GM23248 (cell line): Measurements from ENCODE around the gene CELSR2. TPM values are rescaled to one million over a fixed set of nuclear protein-coding genes. Genes with fewer than 3 reads are reported as not detected.

Experiments
- DNase-seq: peaks from one replicate; pipeline ENCODE4 v3.0.0-alpha.2; 2015
- H2AFZ ChIP-seq: fragments of 200-600 bp; sonication (generic); 2 replicates; pipeline ENCODE4 v1.6.1; 2016; ENCODE audit warnings: antibody characterized with exemption
- H3F3A ChIP-seq: fragments of 200-600 bp; sonication (generic); 2 replicates; pipeline ENCODE4 v1.6.1; 2016; ENCODE audit warnings: mild to moderate bottlenecking, antibody characterized with exemption, mixed run types; ENCODE audit not compliant: insufficient read depth
- H3K27ac ChIP-seq: fragments of 200-600 bp; sonication (generic); 2 replicates; pipeline ENCODE4 v1.5.1; 2016; ENCODE audit warnings: mild to moderate bottlenecking
- H3K27me3 ChIP-seq: fragments of 200-600 bp; sonication (generic); replicated peaks from 2 replicates; pipeline ENCODE4 v1.6.1; 2016; ENCODE audit warnings: mild to moderate bottlenecking; ENCODE audit not compliant: insufficient read depth
- H3K36me3 ChIP-seq: fragments of 200-600 bp; sonication (generic); 2 replicates; pipeline ENCODE4 v1.6.1; 2016; ENCODE audit warnings: low read depth, mild to moderate bottlenecking
- H3K4me1 ChIP-seq: fragments of 200-600 bp; sonication (generic); 2 replicates; pipeline ENCODE4 v1.6.1; 2016; ENCODE audit warnings: mild to moderate bottlenecking; ENCODE audit not compliant: insufficient read depth
- H3K4me2 ChIP-seq: fragments of 200-600 bp; sonication (generic); one replicate; pipeline ENCODE4 v1.6.1; 2016; ENCODE audit warnings: mild to moderate bottlenecking; ENCODE audit not compliant: unreplicated experiment
- H3K4me3 ChIP-seq: fragments of 200-600 bp; sonication (generic); 2 replicates; pipeline ENCODE4 v1.5.1; 2016; ENCODE audit warnings: mild to moderate bottlenecking
- H3K79me2 ChIP-seq: fragments of 200-600 bp; sonication (generic); 2 replicates; pipeline ENCODE4 v1.6.1; 2016; ENCODE audit warnings: mild to moderate bottlenecking; ENCODE audit not compliant: insufficient read depth
- H3K9ac ChIP-seq: fragments of 200-600 bp; sonication (generic); 2 replicates; pipeline ENCODE4 v1.6.1; 2016; ENCODE audit warnings: mild to moderate bottlenecking
- H3K9me2 ChIP-seq: fragments of 200-600 bp; sonication (generic); 2 replicates; pipeline ENCODE4 v1.6.1; 2016; ENCODE audit warnings: mixed run types, mild to moderate bottlenecking, moderate library complexity; ENCODE audit not compliant: insufficient read depth
- H3K9me3 ChIP-seq: fragments of 200-600 bp; sonication (generic); one replicate; pipeline ENCODE4 v1.6.1; 2017; ENCODE audit warnings: low read depth
- H4K20me1 ChIP-seq: fragments of 200-600 bp; sonication (generic); 2 replicates; pipeline ENCODE4 v1.6.0; 2016; ENCODE audit not compliant: insufficient read depth
- EZH2 ChIP-seq: fragments of 200-600 bp; sonication (generic); IDR thresholded peaks from 2 replicates; pipeline ENCODE4 v1.6.1; 2018; ENCODE audit warnings: antibody characterized with exemption, mild to moderate bottlenecking; ENCODE audit not compliant: insufficient read depth, poor library complexity, severe bottlenecking
- EZH2phosphoT487 ChIP-seq: fragments of 200-600 bp; sonication (generic); IDR thresholded peaks from 2 replicates; pipeline ENCODE4 v1.6.1; 2018; ENCODE audit warnings: antibody characterized with exemption, moderate library complexity, mild to moderate bottlenecking, low read depth; ENCODE audit not compliant: insufficient read depth
- WGBS, 2 experiments: methylation state at CpG; one replicate each; pipeline ENCODE4 v1.1.6; 2015 to 2017; ENCODE audit warnings: low lambda C conversion rate in 2 of 2, low coverage in 1 of 2; ENCODE audit errors: missing lambda C conversion rate in 2 of 2; 5-methylcytosine and 5-hydroxymethylcytosine counted together
- in situ Hi-C: fragments of 300-500 bp; cut with MboI; formaldehyde crosslinking; loops from 2 replicates; pipeline ENCODE4 v1.15.0; 2020
- polyA plus RNA-seq: library from polyadenylated mRNA; unstranded; fragments of >200 nt; fragmentation: Nextera tagmentation; extraction: Ambion mirVana; gene quantifications from 2 replicates; pipeline ENCODE4 v1.2.1, GENCODE V29; 2016
- total RNA-seq: library from RNA; depleted of rRNA; stranded (reverse); fragments of >200 nt; shearing (Covaris generic); gene quantifications from 2 replicates; pipeline ENCODE4 v1.2.3, GENCODE V29; 2014

The CELSR2 gene
- total and polyA plus RNA-seq, 2 experiments from 2014 or later: 0.11 to 0.32 TPM

- Histone ChIP-seq H3K9me2 (no peaks in the 10 kb centered on the region), H3K4me3 (no peak overlapping the region), H3F3A (peaks cover 42% of the 10 kb centered on the region), H3K36me3 (peaks cover 19% of the 10 kb centered on the region), H4K20me1 (no peaks in the 10 kb centered on the region), H3K4me1 (peaks cover 30% of the 10 kb centered on the region), H3K27me3 (no peaks in the 10 kb centered on the region), H3K4me2 (peak overlapping the region; percentile 4), H3K9ac (no peak overlapping the region), H2AFZ (no peak overlapping the region), H3K27ac (no peak overlapping the region), H3K79me2 (no peaks in the 10 kb centered on the region), H3K9me3 (no peaks in the 10 kb centered on the region)
- in situ Hi-C loops: no loop called here
- WGBS, 2 experiments: 34 to 43% methylated on average over 7 of the region's 7 CpGs
- TF ChIP-seq EZH2 (no peak), EZH2phosphoT487 (no peak)
- peak; percentile 59 for DNase-seq
Measured at GRCh38 chr1:109242387-109242786, 7.0 kb upstream of the CELSR2 start.

- Histone ChIP-seq H2AFZ (no peak overlapping the region), H3K4me2 (no peak overlapping the region), H3K4me3 (no peak overlapping the region), H3K27me3 (no peaks in the 10 kb centered on the region), H3K9ac (no peak overlapping the region), H3K36me3 (peaks cover 11% of the 10 kb centered on the region), H3K9me2 (no peaks in the 10 kb centered on the region), H3K27ac (no peak overlapping the region), H3F3A (peaks cover 34% of the 10 kb centered on the region), H3K9me3 (no peaks in the 10 kb centered on the region), H4K20me1 (no peaks in the 10 kb centered on the region), H3K79me2 (no peaks in the 10 kb centered on the region), H3K4me1 (peaks cover 30% of the 10 kb centered on the region)
- in situ Hi-C loops: no loop called here
- TF ChIP-seq EZH2: no peak
- TF ChIP-seq EZH2phosphoT487: no peak
- DNase-seq: no peak
- 47% methylated on average over 5 of the region's 5 CpGs for WGBS, 2 experiments
Measured at GRCh38 chr1:109243221-109243620, 6.1 kb upstream of the CELSR2 start.

- Histone ChIP-seq H3K4me2 (no peak overlapping the region), H3K9me2 (no peaks in the 10 kb centered on the region), H3K79me2 (no peaks in the 10 kb centered on the region), H4K20me1 (no peaks in the 10 kb centered on the region), H3K36me3 (peaks cover 3% of the 10 kb centered on the region; the same call in 1 of the 2 replicates), H3K9ac (no peak overlapping the region), H3K4me3 (no peak overlapping the region), H3K27ac (no peak overlapping the region), H3K9me3 (no peaks in the 10 kb centered on the region), H3K27me3 (no peaks in the 10 kb centered on the region), H3K4me1 (peaks cover 30% of the 10 kb centered on the region), H3F3A (peaks cover 26% of the 10 kb centered on the region), H2AFZ (no peak overlapping the region)
- in situ Hi-C loops: no loop called here
- TF ChIP-seq EZH2phosphoT487 (no peak), EZH2 (no peak)
- no peak for DNase-seq
- 66 to 74% methylated on average over 8 of the region's 8 CpGs for WGBS, 2 experiments
Measured at GRCh38 chr1:109243860-109244552, 5.3 kb upstream of the CELSR2 start.

GRCh38 chr1:109246141-109246551 is 3.2 kb upstream of the CELSR2 start:
- H3K4me3 ChIP-seq: no peak overlapping the region
- in situ Hi-C loops: no loop called here
- 63 to 67% methylated on average over 7 of the region's 7 CpGs for WGBS, 2 experiments
- H3K9me3 ChIP-seq: no peaks in the 10 kb centered on the region
- no peaks in the 10 kb centered on the region for H3K36me3 ChIP-seq
- TF ChIP-seq EZH2 (no peak), EZH2phosphoT487 (no peak)
- no peaks in the 10 kb centered on the region for H3K79me2 ChIP-seq
- no peak overlapping the region for H2AFZ ChIP-seq
- peaks cover 10% of the 10 kb centered on the region; the same call in 1 of the 2 replicates for H3K4me1 ChIP-seq
- H3K9me2 ChIP-seq: no peaks in the 10 kb centered on the region
- H3K27me3 ChIP-seq: no peaks in the 10 kb centered on the region
- no peak for DNase-seq
- 0 out of 2 replicates have a peak, but pooled peaks cover 8% of the 10 kb centered on the region for H3F3A ChIP-seq
- H3K4me2 ChIP-seq: no peak overlapping the region
- H3K27ac ChIP-seq: no peak overlapping the region
- H4K20me1 ChIP-seq: no peaks in the 10 kb centered on the region
- no peak overlapping the region for H3K9ac ChIP-seq
